Panc1 (cell line): ENCODE data around the gene FAS. TPM values are rescaled to one million over a fixed set of nuclear protein-coding genes. Genes with fewer than 3 reads are reported as not detected.

Experiments
- microRNA-seq: library from miRNA; unstranded; fragments of <30 nt; microRNA quantifications from one replicate; pipeline ENCODE4 v1.1.0, GENCODE V29; 2020; ENCODE audit not compliant: unreplicated experiment
- total RNA-seq: library from RNA; stranded (reverse); gene quantifications from one replicate; pipeline ENCODE4 v1.2.1, GENCODE V29; 2021; ENCODE audit not compliant: unreplicated experiment

The FAS gene
- total RNA-seq, 1 experiment from 2014 or later: 8.1 TPM

Small RNA genes lying within 50 kb of the gene (microRNA-seq; reads per million reads assigned to microRNA genes)
- gene MIR4679-1: not detected
- not detected for gene MIR4679-2

Other genes starting within 250 kb of the FAS start
- gene LIPN, start 230.8 kb upstream of the FAS start, total RNA-seq: not detected
- not detected for gene LIPM, start 188.1 kb upstream of the FAS start, total RNA-seq
- 0.15 TPM for gene ANKRD22, start 139.0 kb upstream of the FAS start, total RNA-seq
- gene STAMBPL1, start 110.6 kb upstream of the FAS start, total RNA-seq: 25.2 TPM
- gene ACTA2, start 38.0 kb upstream of the FAS start, total RNA-seq: 4.7 TPM
- 0.10 TPM for gene CH25H, start 216.5 kb downstream of the FAS start, total RNA-seq